ENCODE results near the gene ATF2. TPM values are rescaled to one million over a fixed set of nuclear protein-coding genes. Genes with fewer than 3 reads are reported as not detected.

Gene ATF2
- total and polyA plus RNA-seq, 9 of the 15 experiments (the other 6 are each of a cell fraction or from before 2014, with no cell fraction given) = 24.2 to 111 (median 45.9) TPM

- TF ChIP-seq MECOM (CRISPR knock-in tag; IDR thresholded peaks at IDR 0.05) = no peak
- no peak for TF ChIP-seq RNF219 (CRISPR knock-in tag; IDR thresholded peaks at IDR 0.05)
- no peak for TF ChIP-seq HOMEZ (CRISPR knock-in tag; IDR thresholded peaks at IDR 0.05)
- no peak for TF ChIP-seq SFPQ (IDR thresholded peaks at IDR 0.05; ENCODE audit: low read depth, low read length)
- TF ChIP-seq ZNF511 (CRISPR knock-in tag; IDR thresholded peaks at IDR 0.05) = peak; percentile 80
- no peak for TF ChIP-seq STAG1 (CRISPR knock-in tag; IDR thresholded peaks at IDR 0.05; ENCODE audit: borderline replicate concordance)
- TF ChIP-seq PRMT5 (CRISPR knock-in tag; IDR thresholded peaks at IDR 0.05) = no peak
- TF ChIP-seq XRCC4 (IDR thresholded peaks at IDR 0.05; ENCODE audit: extremely low read depth, insufficient read depth, insufficient read length) = no peak
- TF ChIP-seq ARHGAP35 (IDR thresholded peaks at IDR 0.05; ENCODE audit: partially characterized antibody) = peak; percentile 96
- no peak for TF ChIP-seq RERE (CRISPR knock-in tag; IDR thresholded peaks at IDR 0.05; ENCODE audit: borderline replicate concordance)
- TF ChIP-seq ZNF561 (CRISPR knock-in tag; conservative IDR thresholded peaks at IDR 0.05) = no peak
- no peak; the same call in 1 of the 2 replicates for TF ChIP-seq ZBTB26 (CRISPR knock-in tag; IDR thresholded peaks at IDR 0.05)
- TF ChIP-seq GABPA (tag; conservative IDR thresholded peaks at IDR 0.05; ENCODE audit: low read depth) = no peak; the same call in none of the 2 replicates
Observed at GRCh38 chr2:175167792-175168563, at the start of gene ATF2 (continued).
